Kasumi-1 (cell line): ENCODE measurements around the gene GPN3.
A peak's percentile ranks its signal among the peaks of the same experiment; 100 is the strongest.
"Not testable (repeated sequence)": the region's sequence is repeated elsewhere in the genome, so short reads cannot be mapped to it uniquely, and the experiment has no call there.

Experiments used
- DNase-seq, 2 experiments: peaks; one replicate each; lab custom pipeline; 2025; lab: John Stamatoyannopoulos, UW

GPN3 gene

GRCh38 chr12:110468214-110469048 lies at the start of gene GPN3, which contains the start of gene FAM216A:
TSS of gene GPN3 (minus strand) at chr12:110468257. CDS start at chr12:110468203, 54 bp downstream.
TSS of gene FAM216A (plus strand) at chr12:110468845. CDS start at chr12:110468876, 31 bp downstream.
- peak; percentile 99 for DNase-seq

GRCh38 chr12:110516995-110517394 lies 48.9 kb upstream of the GPN3 start:
- no peak for DNase-seq

- DNase-seq = no peak
Observed at GRCh38 chr12:110514363-110514762, 46.3 kb upstream of the GPN3 start.

GRCh38 chr12:110513842-110514241 lies 45.8 kb upstream of the GPN3 start:
- DNase-seq = no peak

DNA sequence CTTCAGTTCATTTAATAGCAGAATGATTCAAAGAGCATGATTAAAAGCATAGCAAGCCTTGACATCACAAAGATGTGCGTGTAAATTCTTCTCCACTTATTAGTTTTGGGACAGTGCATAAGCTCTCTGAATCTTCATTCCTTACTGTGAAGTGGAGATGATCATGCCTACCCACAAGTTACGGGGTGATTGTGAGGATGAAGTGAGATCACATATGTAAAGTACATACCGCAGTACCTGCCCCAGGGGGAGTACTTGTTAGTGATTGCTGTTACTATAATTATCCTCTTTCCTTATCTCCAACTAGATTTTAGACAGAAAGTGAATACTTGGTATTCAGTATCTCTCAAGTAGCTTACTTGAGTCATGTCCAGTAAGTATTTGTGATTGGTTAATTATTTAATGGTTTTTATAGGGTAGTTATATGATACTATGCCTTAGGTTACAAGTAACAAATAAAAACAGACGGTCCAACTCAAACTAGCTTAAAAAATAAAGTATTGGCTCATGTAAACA lies 40.1 kb upstream of the GPN3 start:
- no peak for DNase-seq

GRCh38 chr12:110505332-110505731 lies 37.3 kb upstream of the GPN3 start:
- no peak for DNase-seq

DNA sequence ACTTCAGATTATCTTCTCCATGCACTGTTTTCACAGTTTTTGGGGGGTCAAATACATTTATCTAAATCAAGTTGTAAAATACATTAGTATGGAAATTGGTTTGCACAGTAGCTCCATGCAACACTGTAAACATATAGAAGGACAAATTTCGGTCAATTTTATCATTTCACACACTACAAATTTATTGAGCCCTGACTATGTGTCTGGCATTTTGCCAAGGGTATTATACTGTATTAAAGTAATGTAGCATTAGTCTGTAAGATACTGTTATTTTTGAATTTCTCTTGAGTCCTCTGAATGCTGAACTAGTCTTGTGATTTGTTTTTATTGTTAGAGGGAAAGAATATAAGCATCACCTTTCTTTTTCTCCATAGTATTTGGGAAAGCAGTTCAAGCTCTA lies 35.4 kb upstream of the GPN3 start:
- DNase-seq = no peak

DNA sequence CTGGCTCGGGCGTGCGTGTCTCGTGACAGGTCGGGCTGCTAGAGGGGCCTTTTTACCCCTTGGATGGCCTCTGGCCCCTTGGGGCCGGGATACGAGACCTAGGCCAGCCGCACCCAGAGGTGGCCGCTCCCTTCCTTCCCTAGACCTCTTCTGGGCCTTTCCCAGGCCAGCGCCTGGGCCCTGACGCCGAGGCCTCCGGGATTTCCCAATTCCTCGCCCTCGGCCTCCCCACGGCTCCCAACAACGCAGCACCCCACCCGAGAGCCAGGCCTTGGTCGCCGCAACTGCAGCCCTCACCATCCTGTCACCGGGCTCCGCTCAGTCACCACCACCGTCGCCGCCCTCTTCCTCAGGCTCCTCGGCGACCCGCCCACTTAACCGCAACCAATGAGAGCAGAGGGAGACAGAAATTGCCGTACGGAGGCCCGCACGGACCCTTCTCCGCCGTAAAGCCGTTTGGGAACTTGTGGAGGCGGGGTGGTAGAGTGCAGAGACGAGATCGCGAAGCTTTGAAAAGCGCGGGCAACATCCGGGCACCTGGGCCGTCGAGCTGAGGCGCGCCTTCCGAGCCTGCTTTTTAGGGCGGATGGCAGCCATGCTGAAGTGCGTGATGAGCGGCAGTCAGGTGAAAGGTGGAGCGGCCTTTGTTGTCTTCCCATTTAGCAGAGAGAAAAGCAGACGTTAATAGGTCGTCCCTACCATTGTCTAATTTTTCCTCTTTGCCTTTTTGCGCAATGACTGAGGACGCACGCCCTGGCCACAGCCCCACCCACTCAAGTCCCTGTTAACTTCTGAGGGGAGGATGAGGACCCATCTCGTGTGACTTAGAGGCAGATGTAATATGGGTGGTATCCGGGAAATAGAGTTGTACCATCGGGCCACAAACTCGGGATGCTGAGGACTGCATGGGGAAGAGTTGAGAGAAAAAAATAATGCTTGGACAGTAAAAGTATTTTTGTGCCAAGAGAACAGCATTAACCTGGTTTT lies 34.0 kb upstream of the GPN3 start, which contains the start of the genes RAD9B and VPS29:
RAD9B (plus strand) TSS at position 580 of the 987 bp plus-strand sequence; CDS start at position 587, 7 bp downstream.
VPS29 (minus strand) TSS at position 360 of the 987 bp plus-strand sequence; CDS start at position 300, 60 bp downstream.
- DNase-seq = peak; percentile 99

DNA sequence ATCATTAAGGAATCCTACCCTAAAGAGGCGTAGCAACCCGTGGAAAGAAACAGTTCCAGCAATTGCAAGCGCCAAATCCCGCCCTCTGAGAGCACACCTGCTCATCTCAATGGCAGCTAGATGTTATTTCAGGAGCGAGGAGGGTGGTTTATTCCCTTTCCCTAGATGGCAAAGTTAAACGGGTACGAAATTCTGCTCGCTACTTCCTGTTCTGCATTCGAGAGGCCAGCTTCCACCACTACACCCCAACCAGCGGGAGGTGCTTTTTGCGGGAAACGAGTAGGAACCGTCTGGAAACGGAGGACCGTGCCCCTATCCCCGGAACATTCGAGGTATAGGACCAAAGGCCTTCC lies 33.3 kb upstream of the GPN3 start:
- DNase-seq = peak; percentile 76 to 80

DNA sequence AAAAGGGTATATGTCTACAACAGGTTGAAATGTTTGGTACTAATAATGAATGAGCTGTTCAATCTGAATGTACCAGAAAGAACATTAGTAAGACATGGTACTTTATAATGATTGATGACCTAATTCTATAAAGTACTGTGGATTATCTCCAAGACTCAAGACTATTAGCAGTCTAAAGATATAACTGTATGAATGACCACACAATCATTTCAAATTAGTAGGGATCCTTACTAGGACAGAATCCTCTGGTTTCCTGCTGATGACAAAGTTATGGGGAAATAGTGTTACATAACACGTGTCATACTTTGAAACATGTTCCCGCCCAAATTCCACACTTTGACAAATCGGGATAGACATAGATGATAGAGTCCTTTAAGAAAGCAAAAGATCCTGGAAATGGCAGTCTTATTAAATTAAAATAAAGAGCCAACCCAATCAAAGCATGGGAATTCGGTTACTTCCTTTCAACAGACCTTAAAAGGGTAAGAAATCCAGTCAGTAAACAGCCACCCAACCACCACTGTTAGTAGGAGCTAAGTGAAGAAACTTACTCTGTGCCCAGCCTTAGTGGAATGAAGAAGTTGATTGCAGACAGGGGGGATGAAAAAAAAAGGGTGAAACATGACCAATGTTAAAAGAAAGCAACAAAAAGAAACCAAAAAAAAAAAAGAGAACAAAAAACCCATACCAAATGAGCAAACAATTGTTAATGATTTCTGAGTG lies 31.1 kb upstream of the GPN3 start:
- peak; percentile 67 to 72 for DNase-seq

DNA sequence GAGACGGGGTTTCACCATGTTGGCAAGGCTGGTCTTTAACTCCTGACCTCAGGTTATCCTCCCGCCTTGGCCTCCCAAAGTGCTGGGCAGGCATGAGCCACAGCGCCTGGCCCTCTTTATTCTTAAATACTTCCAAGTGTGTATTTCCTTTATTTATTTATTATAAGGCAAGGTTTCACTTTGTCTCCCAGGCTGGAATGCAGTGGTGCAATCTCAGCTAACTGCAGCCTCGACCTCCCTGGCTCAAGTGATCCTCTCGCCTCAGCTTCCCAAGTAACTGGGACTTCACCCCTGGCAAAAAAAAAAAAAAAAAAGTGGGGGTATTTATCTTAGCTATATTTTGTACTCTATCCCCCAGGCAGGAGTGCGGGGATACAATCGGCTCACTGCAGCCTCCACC lies 7.4 kb upstream of the GPN3 start:
- no peak for DNase-seq

- DNase-seq = no peak
Observed at GRCh38 chr12:110467847-110468213, 227 bp downstream of the GPN3 start.

GRCh38 chr12:110466791-110467190 lies 1.3 kb downstream of the GPN3 start:
- DNase-seq = peak in 1 of 2 experiments; percentile 18

- DNase-seq = not testable (repeated sequence)
Observed at GRCh38 chr12:110465765-110466164, 2.3 kb downstream of the GPN3 start.

- no peak for DNase-seq
Observed at GRCh38 chr12:110465024-110465423, 3.0 kb downstream of the GPN3 start.

- not testable (repeated sequence) for DNase-seq
Observed at GRCh38 chr12:110461189-110461588, 6.9 kb downstream of the GPN3 start.

GRCh38 chr12:110458756-110459155 lies 9.3 kb downstream of the GPN3 start:
- no peak for DNase-seq

- no peak for DNase-seq
Observed at GRCh38 chr12:110453569-110454296, 14.3 kb downstream of the GPN3 start.

DNA sequence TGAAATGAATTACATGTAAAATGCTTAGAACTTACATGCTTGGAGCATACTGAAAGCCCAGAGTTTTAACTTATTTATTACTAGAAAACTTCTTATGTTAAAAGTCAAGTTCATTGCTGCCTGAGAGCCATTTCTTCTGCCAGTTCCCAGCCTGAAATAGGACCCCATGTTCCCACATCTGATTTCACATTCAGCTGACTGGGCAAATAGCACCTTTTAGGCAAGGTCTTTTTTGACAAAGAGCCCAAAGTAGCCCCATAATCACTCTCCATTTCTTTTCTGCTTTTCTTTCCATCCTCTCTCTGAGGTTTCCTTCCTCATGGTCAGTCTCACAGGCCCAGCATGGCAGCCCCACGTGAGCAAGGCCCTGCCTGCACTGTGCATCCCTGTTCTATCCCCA lies 16.8 kb downstream of the GPN3 start:
- no peak for DNase-seq

DNA sequence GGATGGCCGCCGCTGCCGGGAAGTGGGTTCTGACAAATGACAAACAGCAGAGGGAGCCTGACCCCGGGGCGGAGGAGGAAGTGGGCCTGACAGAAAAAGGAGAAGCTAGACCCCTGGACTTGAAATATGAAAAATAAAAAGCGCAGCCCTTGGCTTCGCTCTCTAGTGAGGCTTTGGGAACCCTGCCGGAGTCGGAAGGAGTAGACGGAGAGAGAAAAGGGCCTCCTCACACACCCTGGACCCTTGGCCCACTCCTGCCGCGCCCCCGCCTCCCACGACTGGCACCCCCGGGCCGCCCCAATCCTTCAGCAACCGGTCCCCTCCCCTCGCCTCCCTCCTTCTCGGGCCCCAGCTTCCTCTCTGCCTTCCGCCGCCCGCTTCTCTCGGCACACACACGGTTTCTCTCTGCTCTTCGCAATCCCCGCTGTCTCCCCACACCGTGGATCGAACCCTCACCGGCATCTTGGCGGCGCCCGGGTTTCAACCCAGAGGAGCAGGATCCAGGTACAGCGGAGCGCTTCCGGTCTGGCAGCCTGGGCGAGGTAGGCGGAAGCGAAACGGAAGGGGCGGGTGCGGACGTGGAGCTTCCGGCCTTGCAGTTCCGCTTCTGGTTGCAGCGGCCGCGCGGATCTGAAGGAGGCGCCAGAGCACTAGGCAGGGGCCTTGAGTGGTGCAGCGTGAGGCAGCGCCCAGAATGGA lies 18.1 kb downstream of the GPN3 start, which contains the start of gene ARPC3:
ARPC3 (minus strand) TSS at position 539 of the 699 bp plus-strand sequence; CDS start at position 462, 77 bp downstream.
- peak; percentile 96 to 97 for DNase-seq
